Measurements from ENCODE around the gene HS3ST6.

GRCh38 chr16:1959269-1960039 lies 41.2 kb upstream of the HS3ST6 start, which contains the start of gene NDUFB10:
- TF ChIP-seq REST (IDR thresholded peaks at IDR 0.05; ENCODE audit: low read depth, low read length): 0 out of 2 replicates have a peak, but pooled peaks have one; percentile 35
- TF ChIP-seq CTCF (IDR thresholded peaks at IDR 0.05): peak; percentile 73
- TF ChIP-seq ELF1 (IDR thresholded peaks at IDR 0.05): no peak

All from SK-N-SH (cell line).